Measurements from ENCODE around the gene SPOCK1. TPM values are rescaled to one million over a fixed set of nuclear protein-coding genes. Genes with fewer than 3 reads are reported as not detected.

SPOCK1 gene
- total and polyA plus RNA-seq, 4 donors, result 0.07 to 0.18 (median 0.17) TPM; not detected in 1

DNA sequence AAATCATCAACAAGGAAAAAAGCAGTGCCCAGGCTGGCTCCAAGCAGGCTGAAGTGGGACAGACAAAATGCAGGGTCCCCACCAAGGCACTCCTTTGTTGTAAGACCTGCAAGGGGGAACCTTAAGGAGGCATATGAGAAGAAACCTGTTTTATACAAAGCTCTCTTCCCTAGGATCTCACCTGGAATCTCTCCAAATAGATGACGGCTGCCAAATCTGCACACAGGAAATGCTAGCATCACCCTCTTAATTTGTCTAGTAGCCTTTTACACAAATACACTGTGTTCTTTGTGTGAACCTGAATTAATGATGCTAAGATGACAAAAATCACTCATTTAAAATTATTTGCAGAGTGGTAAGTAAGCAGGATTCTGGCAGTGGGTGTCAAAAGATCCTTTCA, 280.2 kb downstream of the SPOCK1 start:
- 60% methylated on average over 1 of the region's 1 CpG for WGBS

DNA sequence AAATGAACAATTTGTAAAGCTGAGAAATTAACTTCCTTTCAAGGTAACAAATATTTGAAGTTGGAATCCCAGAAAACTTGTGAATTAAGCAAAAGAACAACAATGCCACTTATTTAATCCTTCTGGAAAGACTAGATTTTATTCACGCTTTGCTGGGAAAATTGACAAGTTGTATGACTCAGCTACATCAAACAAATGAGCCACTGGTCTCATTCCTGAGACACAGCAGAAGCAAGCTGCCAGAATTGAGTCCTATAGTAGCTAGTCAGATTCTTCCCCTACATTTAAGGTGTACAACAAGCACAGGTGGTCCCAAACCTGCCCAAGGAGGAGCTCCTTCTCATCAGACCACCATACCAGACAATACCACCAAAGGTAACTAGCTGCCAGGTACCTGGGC, 280.7 kb downstream of the SPOCK1 start:
- 0% methylated on average over 1 of the region's 1 CpG for WGBS
- TF ChIP-seq, protein P1, sequence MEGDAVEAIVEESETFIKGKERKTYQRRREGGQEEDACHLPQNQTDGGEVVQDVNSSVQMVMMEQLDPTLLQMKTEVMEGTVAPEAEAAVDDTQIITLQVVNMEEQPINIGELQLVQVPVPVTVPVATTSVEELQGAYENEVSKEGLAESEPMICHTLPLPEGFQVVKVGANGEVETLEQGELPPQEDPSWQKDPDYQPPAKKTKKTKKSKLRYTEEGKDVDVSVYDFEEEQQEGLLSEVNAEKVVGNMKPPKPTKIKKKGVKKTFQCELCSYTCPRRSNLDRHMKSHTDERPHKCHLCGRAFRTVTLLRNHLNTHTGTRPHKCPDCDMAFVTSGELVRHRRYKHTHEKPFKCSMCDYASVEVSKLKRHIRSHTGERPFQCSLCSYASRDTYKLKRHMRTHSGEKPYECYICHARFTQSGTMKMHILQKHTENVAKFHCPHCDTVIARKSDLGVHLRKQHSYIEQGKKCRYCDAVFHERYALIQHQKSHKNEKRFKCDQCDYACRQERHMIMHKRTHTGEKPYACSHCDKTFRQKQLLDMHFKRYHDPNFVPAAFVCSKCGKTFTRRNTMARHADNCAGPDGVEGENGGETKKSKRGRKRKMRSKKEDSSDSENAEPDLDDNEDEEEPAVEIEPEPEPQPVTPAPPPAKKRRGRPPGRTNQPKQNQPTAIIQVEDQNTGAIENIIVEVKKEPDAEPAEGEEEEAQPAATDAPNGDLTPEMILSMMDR (IDR thresholded peaks at IDR 0.05; ENCODE audit: low read depth, low read length, missing input control), result no peak
- TF ChIP-seq, protein P2, sequence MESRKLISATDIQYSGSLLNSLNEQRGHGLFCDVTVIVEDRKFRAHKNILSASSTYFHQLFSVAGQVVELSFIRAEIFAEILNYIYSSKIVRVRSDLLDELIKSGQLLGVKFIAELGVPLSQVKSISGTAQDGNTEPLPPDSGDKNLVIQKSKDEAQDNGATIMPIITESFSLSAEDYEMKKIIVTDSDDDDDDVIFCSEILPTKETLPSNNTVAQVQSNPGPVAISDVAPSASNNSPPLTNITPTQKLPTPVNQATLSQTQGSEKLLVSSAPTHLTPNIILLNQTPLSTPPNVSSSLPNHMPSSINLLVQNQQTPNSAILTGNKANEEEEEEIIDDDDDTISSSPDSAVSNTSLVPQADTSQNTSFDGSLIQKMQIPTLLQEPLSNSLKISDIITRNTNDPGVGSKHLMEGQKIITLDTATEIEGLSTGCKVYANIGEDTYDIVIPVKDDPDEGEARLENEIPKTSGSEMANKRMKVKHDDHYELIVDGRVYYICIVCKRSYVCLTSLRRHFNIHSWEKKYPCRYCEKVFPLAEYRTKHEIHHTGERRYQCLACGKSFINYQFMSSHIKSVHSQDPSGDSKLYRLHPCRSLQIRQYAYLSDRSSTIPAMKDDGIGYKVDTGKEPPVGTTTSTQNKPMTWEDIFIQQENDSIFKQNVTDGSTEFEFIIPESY (IDR thresholded peaks at IDR 0.05), result no peak
- no peak for TF ChIP-seq SP1 (IDR thresholded peaks at IDR 0.05)
- TF ChIP-seq, protein P3, sequence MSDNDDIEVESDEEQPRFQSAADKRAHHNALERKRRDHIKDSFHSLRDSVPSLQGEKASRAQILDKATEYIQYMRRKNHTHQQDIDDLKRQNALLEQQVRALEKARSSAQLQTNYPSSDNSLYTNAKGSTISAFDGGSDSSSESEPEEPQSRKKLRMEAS (IDR thresholded peaks at IDR 0.05), result no peak
- no peak for TF ChIP-seq FOXA2 (IDR thresholded peaks at IDR 0.05)
- TF ChIP-seq TAF1 (conservative IDR thresholded peaks at IDR 0.05), result no peak
- TF ChIP-seq EGR1 (IDR thresholded peaks at IDR 0.05; ENCODE audit: low read depth in 2 of 2), result no peak
- TF ChIP-seq RXRA (IDR thresholded peaks at IDR 0.05), result no peak
- TF ChIP-seq, protein P4, sequence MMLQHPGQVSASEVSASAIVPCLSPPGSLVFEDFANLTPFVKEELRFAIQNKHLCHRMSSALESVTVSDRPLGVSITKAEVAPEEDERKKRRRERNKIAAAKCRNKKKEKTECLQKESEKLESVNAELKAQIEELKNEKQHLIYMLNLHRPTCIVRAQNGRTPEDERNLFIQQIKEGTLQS (IDR thresholded peaks at IDR 0.05), result no peak
- no peak for TF ChIP-seq RAD21 (IDR thresholded peaks at IDR 0.05)
- no peak for TF ChIP-seq JUND (IDR thresholded peaks at IDR 0.05)
- TF ChIP-seq HNF4G (IDR thresholded peaks at IDR 0.05), result no peak
- Histone ChIP-seq H3K9ac (ENCODE audit: low read depth in 1 of 2, low read length in 2 of 2) (no peak overlapping the region), H3K27ac (ENCODE audit: low read depth in 1 of 2, low read length in 2 of 2) (no peak overlapping the region), H3K36me3 (ENCODE audit: control insufficient read depth in 4 of 4, insufficient read depth in 3 of 4, low read depth in 1 of 4, low read length in 3 of 4) (no peaks in the 10 kb centered on the region), H3K9me3 (ENCODE audit: control insufficient read depth in 4 of 4, low read length in 3 of 4) (no peaks in the 10 kb centered on the region), H3K4me3 (ENCODE audit: low read depth in 1 of 3, low read length in 3 of 3) (no peak overlapping the region), H3K27me3 (ENCODE audit: control insufficient read depth in 4 of 4, insufficient read depth in 4 of 4, low read length in 3 of 4) (no peaks in the 10 kb centered on the region), H3K4me1 (ENCODE audit: control insufficient read depth in 4 of 4, insufficient read depth in 4 of 4, low read length in 3 of 4) (no peaks in the 10 kb centered on the region)
- no peak for DNase-seq (ENCODE audit: low spot score)

More for the DNA sequence above, 280.2 kb downstream of the SPOCK1 start:
- Histone ChIP-seq H3K36me3 (ENCODE audit: control insufficient read depth in 4 of 4, insufficient read depth in 3 of 4, low read depth in 1 of 4, low read length in 3 of 4) (no peaks in the 10 kb centered on the region), H3K4me1 (ENCODE audit: control insufficient read depth in 4 of 4, insufficient read depth in 4 of 4, low read length in 3 of 4) (no peaks in the 10 kb centered on the region), H3K9ac (ENCODE audit: low read depth in 1 of 2, low read length in 2 of 2) (no peak overlapping the region), H3K27me3 (ENCODE audit: control insufficient read depth in 4 of 4, insufficient read depth in 4 of 4, low read length in 3 of 4) (no peaks in the 10 kb centered on the region), H3K4me3 (ENCODE audit: low read depth in 1 of 3, low read length in 3 of 3) (no peak overlapping the region), H3K27ac (ENCODE audit: low read depth in 1 of 2, low read length in 2 of 2) (no peak overlapping the region), H3K9me3 (ENCODE audit: control insufficient read depth in 4 of 4, low read length in 3 of 4) (no peaks in the 10 kb centered on the region)
- DNase-seq (ENCODE audit: low spot score), result no peak
- TF ChIP-seq HNF4A (conservative IDR thresholded peaks at IDR 0.05), result no peak
- TF ChIP-seq, protein P3 (IDR thresholded peaks at IDR 0.05), result no peak

DNA sequence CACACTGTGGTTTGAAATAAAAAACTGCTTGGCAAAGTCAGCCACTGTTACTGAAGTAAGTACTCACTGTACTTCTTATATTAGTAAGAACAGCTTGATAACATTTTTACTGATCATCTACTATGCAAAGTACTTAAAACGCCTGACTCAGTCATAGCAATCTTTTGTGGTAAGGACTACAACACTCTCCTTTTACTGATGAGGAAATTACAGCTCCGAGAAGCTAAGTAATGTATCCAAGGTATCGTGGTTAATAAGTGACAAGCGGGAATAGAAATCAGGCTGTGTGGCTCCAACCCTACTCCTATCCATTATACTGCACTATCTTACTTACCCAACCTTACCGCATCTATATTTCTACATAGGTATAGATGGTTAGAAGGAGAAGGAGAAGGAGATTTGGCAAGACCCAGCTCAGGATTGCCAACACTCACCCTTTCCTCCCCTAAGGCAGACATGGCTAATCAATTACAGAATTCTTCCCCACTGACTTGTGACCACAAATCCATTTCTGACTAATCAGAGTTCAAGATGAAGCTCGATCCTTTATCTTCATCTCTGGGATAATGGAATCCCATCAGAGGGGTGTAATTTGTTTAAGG, 281.4 kb downstream of the SPOCK1 start:
- Histone ChIP-seq H3K9me3 (ENCODE audit: control insufficient read depth in 4 of 4, low read length in 3 of 4) (no peaks in the 10 kb centered on the region), H3K4me1 (ENCODE audit: control insufficient read depth in 4 of 4, insufficient read depth in 4 of 4, low read length in 3 of 4) (no peaks in the 10 kb centered on the region), H3K27me3 (ENCODE audit: control insufficient read depth in 4 of 4, insufficient read depth in 4 of 4, low read length in 3 of 4) (no peaks in the 10 kb centered on the region), H3K4me3 (ENCODE audit: low read depth in 1 of 3, low read length in 3 of 3) (no peak overlapping the region), H3K9ac (ENCODE audit: low read depth in 1 of 2, low read length in 2 of 2) (no peak overlapping the region), H3K36me3 (ENCODE audit: control insufficient read depth in 4 of 4, insufficient read depth in 3 of 4, low read depth in 1 of 4, low read length in 3 of 4) (no peaks in the 10 kb centered on the region), H3K27ac (ENCODE audit: low read depth in 1 of 2, low read length in 2 of 2) (no peak overlapping the region)
- 69% methylated on average over 6 of the region's 6 CpGs for WGBS
- TF ChIP-seq, protein P4 (IDR thresholded peaks at IDR 0.05), result no peak
- TF ChIP-seq FOXA1 (IDR thresholded peaks at IDR 0.05) (no peak), GABPA (IDR thresholded peaks at IDR 0.05 in 1 of 2, conservative IDR thresholded peaks at IDR 0.05 in 1 of 2) (no peak), JUND (IDR thresholded peaks at IDR 0.05) (no peak), YY1 (IDR thresholded peaks at IDR 0.05) (no peak), HNF4A (conservative IDR thresholded peaks at IDR 0.05) (no peak), SP1 (IDR thresholded peaks at IDR 0.05) (no peak), RAD21 (IDR thresholded peaks at IDR 0.05) (no peak)
- TF ChIP-seq, protein P3 (IDR thresholded peaks at IDR 0.05), result no peak
- TF ChIP-seq, protein P1 (IDR thresholded peaks at IDR 0.05; ENCODE audit: low read depth, low read length, missing input control), result no peak
- TF ChIP-seq, protein P2 (IDR thresholded peaks at IDR 0.05), result no peak
- DNase-seq (ENCODE audit: low spot score), result no peak
